ENCODE data around the gene ZNF319. TPM values are rescaled to one million over a fixed set of nuclear protein-coding genes. Genes with fewer than 3 reads are reported as not detected.
"Not testable (repeated sequence)": the region's sequence is repeated elsewhere in the genome, so short reads cannot be mapped to it uniquely, and the experiment has no call there.

ZNF319 gene
- total RNA-seq, 1 donor from 2014 or later = 8.3 TPM

DNA sequence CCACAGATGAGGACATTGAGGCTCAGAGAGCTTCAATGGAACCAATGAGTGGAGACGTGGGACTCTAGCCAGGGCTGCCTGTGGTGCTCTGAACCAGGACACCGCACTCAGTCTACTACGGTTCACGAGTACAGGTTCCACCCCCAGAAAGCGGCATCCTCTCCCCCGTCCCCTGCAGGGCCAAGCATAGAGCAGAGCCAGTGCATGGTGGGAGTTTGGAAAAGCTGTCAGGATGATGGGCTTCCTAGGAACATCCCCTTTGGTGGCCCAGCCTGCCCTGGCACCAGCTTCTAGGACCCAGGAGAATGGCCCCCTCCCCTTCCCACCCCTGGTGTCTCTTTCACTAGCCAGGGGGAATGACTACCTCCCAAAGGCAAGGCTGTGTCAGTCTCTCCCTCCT, 8.4 kb downstream of the ZNF319 start:
- Mint-ChIP-seq H3K4me1 (peaks cover 16% of the 10 kb centered on the region), H3K9me3 (no peaks in the 10 kb centered on the region), H3K36me3 (ENCODE audit: low read depth) (peaks cover 13% of the 10 kb centered on the region), H3K4me3 (no peak overlapping the region), H3K27ac (no peak overlapping the region), H3K27me3 (no peaks in the 10 kb centered on the region)
- no peak for DNase-seq
- intact Hi-C loops (cut with micrococcal nuclease) = no loop called here

DNA sequence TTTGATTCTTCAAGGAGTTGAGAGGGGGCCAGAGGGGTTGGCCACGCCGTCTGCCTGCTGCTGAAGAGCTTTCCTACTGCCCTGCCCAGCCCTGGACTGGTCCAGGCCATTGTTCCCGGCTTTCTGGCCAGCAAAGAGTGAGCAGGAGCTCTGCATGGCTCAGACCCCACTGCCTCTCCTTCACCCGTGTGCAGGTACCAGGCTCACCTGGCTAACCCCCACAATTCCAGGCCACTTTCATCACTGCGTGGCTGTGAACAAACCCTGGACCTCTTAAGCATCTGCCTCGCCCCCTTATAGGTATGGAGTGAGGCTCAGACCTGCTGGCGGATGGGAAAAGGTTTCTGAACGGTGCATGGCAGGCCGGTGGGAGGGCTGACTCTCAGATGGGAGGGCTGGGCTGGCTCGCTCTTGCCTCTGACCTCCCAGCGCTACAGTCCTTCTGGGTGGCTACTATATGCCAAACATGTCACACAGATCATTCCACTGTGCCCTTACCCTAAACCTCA, 8.9 kb downstream of the ZNF319 start:
- H3K4me1 Mint-ChIP-seq = peaks cover 16% of the 10 kb centered on the region
- H3K36me3 Mint-ChIP-seq (ENCODE audit: low read depth) = peaks cover 12% of the 10 kb centered on the region
- H3K4me3 Mint-ChIP-seq = no peak overlapping the region
- no peak for DNase-seq
- no peak overlapping the region for H3K27ac Mint-ChIP-seq
- H3K9me3 Mint-ChIP-seq = no peaks in the 10 kb centered on the region
- intact Hi-C loops (cut with micrococcal nuclease) = no loop called here
- H3K27me3 Mint-ChIP-seq = no peaks in the 10 kb centered on the region

DNA sequence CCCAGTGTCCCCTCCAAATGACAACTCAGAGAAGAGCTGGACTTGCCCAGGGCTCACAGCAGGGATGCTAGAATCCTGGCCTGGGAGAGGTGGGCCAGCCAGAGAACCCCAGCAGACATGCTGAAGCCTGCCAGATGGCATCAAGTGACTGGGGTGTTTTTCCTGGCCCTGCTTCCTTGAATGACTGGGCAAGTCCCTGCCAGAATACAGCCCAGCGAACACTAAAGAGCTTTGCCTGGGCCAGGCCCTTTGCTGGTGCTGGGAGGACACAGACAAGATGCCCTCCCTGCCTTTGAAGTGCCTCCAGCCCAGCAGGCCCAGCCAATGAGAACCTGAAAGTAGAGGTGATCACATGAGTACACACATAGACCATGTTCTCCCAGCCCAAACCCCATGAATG, 11.5 kb downstream of the ZNF319 start:
- Mint-ChIP-seq H3K36me3 (ENCODE audit: low read depth) (no peaks in the 10 kb centered on the region), H3K27ac (no peak overlapping the region), H3K4me1 (peaks cover 8% of the 10 kb centered on the region), H3K9me3 (no peaks in the 10 kb centered on the region), H3K27me3 (peaks cover 13% of the 10 kb centered on the region), H3K4me3 (no peak overlapping the region)
- intact Hi-C loops (cut with micrococcal nuclease) = loop anchor here (5.0 kb wide), 1 partner anchor 447 kb away; the partner anchor contains the start of gene ADGRG5
- DNase-seq = no peak

DNA sequence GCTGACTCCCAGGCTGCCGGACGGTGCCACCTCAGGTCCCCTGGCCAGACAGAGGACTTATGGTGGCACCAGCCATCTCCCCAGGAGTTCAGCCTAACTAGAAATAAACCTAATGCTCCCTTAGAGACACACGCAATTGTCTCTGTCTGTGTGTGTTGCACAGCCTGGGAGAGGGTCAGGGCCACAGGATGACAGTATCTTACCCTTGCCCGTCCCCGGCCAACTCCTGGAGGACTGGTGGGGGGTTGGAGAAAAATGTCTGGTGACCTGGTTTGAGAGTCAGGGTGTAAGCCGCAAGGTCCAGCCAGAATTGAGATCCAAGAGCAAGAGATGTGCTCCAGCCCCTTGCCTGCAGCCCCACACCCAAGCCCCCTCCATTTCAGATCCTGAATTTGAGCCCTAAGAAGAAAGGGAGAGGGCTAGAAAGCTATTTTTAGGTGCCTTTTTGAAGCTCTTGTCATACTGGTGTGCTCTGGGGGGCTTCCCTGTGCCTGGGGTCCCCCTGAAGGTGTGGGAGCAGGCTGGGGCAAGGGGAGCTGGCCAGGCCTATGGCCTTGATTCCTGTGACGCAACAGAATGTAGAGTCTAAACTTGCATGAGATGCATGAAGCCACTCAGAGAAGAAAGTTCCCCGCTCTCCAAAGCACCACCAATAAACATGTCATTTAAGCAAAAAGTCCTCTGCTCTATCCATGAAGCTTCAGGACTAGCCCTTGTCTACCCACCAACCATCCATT, 12.9 kb downstream of the ZNF319 start:
- no peaks in the 10 kb centered on the region for H3K9me3 Mint-ChIP-seq
- intact Hi-C loops (cut with micrococcal nuclease) = loop anchor here (5.0 kb wide), 1 partner anchor 445 kb away; the partner anchor contains the start of gene ADGRG5
- DNase-seq = no peak
- H3K27me3 Mint-ChIP-seq = peaks cover 13% of the 10 kb centered on the region
- peaks cover 8% of the 10 kb centered on the region for H3K4me1 Mint-ChIP-seq
- H3K27ac Mint-ChIP-seq = no peak overlapping the region
- no peak overlapping the region for H3K4me3 Mint-ChIP-seq
- no peaks in the 10 kb centered on the region for H3K36me3 Mint-ChIP-seq (ENCODE audit: low read depth)

DNA sequence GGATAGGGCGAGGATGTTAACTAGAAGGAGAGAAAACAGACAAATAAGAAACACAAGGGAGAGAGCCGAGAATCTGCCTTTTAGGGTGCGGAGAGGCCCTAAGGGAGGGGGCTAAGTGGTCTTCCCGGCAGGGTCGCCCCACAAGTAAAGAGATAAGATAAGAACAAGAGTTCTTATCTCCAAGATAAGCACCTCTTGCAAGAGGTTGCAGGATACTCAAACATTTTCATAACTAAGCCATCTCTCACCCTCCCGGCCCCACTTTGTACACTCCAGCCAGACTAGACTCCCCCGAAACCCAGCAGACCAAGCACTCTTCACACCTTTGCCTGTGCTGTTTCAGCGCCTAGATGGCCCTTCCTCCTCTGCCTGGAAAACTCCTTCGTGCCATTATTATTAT, 14.3 kb downstream of the ZNF319 start:
- H3K27me3 Mint-ChIP-seq = peaks cover 13% of the 10 kb centered on the region
- H3K27ac Mint-ChIP-seq = no peak overlapping the region
- H3K4me3 Mint-ChIP-seq = peak overlapping the region; percentile 24
- DNase-seq = no peak
- no peaks in the 10 kb centered on the region for H3K9me3 Mint-ChIP-seq
- intact Hi-C loops (cut with micrococcal nuclease) = loop anchor here (5.0 kb wide), 1 partner anchor 444 kb away; the partner anchor contains the start of gene ADGRG5
- H3K36me3 Mint-ChIP-seq (ENCODE audit: low read depth) = no peaks in the 10 kb centered on the region
- peaks cover 8% of the 10 kb centered on the region for H3K4me1 Mint-ChIP-seq

DNA sequence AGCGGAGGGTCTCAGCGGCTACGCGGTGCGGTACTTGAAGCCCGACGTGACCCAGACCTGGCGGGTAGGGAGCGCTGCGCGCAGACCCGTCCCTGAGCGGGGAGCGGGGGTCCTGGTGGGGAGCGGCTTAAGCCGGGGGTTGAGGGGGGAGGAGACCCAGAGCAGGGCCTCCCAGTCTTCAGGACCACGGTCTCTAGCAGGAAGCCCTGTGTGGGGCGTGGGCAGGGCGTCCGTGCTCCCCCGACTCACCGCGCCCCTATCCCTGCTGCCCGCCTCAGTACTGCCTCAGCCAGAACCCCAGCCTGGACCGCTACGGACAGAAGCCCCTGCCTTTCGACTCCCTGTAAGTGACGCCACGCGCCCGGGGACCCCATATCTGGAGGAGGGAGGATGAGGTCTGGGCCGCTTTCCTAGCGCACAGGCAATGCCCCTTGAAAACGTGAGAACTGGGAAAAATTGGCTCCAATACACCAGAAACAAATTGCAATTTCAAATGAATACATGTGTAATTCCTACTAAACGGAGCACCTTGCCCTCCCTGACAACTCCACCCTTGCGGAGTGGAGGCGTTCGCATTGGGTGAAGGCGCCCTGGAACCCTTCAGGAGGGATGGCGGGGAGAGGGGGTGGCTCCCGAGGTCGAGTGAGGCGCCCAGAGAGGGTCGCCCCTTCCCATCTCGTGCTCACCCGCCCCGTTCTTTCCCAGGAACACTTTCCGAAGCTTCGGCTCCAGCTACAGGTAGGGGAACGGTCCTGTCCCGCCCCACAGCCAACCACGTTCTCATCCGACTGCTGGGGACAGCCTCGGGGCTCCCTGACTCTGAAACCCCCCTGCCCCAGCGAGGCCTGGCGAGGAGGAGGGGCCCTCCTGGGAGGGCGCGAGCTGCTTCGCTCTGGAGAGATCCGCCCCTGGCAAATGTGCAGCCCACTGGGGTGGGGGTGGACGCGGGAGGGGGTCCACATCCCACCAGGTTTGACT, 15.0 kb downstream of the ZNF319 start:
- intact Hi-C loops (cut with micrococcal nuclease) = loop anchor here (5.0 kb wide), 1 partner anchor 443 kb away; the partner anchor contains the start of gene ADGRG5
- peaks cover 8% of the 10 kb centered on the region for H3K4me1 Mint-ChIP-seq
- H3K36me3 Mint-ChIP-seq (ENCODE audit: low read depth) = no peaks in the 10 kb centered on the region
- no peaks in the 10 kb centered on the region for H3K9me3 Mint-ChIP-seq
- no peak for DNase-seq
- peak overlapping the region; percentile 65 for H3K27ac Mint-ChIP-seq
- H3K27me3 Mint-ChIP-seq = peaks cover 13% of the 10 kb centered on the region
- peak overlapping the region; percentile 91 for H3K4me3 Mint-ChIP-seq

DNA sequence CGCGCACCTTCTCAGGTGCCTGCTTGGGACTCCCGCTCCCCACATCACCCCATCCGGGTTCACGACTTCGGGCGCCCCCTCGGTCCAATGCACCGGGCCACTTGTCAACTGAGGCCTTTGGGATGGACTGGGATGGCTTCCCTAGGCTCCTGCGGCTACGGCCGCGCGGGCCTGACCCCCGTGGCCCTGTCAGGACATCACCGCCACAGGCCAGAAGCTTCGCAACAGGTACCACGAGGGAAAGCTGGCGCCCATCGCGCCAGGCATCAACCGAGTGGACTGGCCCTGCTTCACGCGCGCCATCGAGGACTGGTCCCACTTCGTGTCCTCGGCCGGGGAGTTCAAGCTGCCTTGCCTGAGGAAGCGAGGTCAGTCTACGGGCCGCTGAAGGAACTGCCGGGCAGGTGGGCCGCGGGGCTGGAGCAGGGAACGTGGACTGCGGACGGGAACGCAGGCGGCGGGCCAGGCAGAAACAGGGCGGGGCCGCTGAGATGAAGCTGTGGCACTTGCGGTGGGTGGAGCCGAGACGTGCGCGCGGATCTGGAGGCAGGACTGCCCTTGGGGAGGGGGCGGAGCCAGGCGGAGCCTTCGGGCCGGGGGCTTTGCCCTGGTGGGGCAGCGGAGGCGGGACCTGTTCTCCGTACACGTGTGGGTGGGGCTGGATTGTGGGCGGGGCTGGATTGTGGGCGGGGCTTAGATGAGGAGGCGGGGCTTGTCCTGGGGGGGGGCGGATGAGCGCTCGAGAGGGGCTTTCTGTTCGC, 15.8 kb downstream of the ZNF319 start:
- Mint-ChIP-seq H3K36me3 (ENCODE audit: low read depth) (no peaks in the 10 kb centered on the region), H3K4me1 (peaks cover 8% of the 10 kb centered on the region), H3K9me3 (no peaks in the 10 kb centered on the region), H3K27me3 (peaks cover 13% of the 10 kb centered on the region), H3K4me3 (peak overlapping the region; percentile 91), H3K27ac (peak overlapping the region; percentile 65)
- DNase-seq = peak; percentile 97
- intact Hi-C loops (cut with micrococcal nuclease) = loop anchor here (1.0 to 5.0 kb wide), 2 partner anchors 17 to 442 kb away; partner anchors contain the start of genes ADGRG5 and USB1

DNA sequence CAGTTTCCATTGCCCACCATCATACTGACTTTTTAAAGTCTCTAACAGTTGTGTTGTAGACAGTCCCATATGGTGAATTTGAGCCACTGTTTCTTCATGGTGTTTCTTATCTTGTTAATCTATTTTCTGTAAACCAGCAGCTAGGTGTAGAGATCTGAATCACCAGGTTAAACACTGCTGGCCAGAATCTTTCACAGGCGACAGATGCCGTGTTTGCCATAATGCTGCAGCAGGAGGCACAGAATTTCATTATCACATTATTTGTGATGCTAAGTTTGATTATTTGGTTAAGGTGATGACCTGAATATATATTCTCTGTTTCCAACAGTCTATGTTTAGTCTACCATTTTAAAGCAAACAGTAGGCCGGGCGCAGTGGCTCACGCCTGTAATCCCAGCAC, 18.1 kb downstream of the ZNF319 start:
- peaks cover 13% of the 10 kb centered on the region for H3K27me3 Mint-ChIP-seq
- intact Hi-C loops (cut with micrococcal nuclease) = no loop called here
- H3K27ac Mint-ChIP-seq = no peak overlapping the region
- H3K36me3 Mint-ChIP-seq (ENCODE audit: low read depth) = no peaks in the 10 kb centered on the region
- H3K4me3 Mint-ChIP-seq = no peak overlapping the region
- DNase-seq = no peak
- H3K4me1 Mint-ChIP-seq = peaks cover 8% of the 10 kb centered on the region
- H3K9me3 Mint-ChIP-seq = no peaks in the 10 kb centered on the region

DNA sequence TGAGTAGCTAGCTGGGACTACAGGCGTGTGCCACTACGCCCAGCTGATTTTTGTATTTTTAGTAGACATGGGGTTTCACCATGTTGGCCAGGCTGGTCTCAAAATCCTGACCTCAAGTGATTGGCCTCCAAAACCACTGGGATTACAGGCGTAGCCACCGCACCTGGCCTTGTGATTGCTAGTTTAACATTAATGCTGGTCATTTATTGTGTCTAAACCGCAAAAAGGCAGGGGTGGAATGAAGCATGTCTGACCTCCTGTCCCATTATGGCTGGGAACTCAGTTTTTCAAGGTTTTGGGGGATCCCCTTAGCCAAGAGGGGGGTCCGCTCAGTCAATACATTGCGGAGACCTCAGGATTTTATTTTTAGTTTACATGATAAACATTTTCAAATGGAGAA, 18.8 kb downstream of the ZNF319 start:
- intact Hi-C loops (cut with micrococcal nuclease) = no loop called here
- peaks cover 8% of the 10 kb centered on the region for H3K4me1 Mint-ChIP-seq
- H3K27ac Mint-ChIP-seq = no peak overlapping the region
- H3K9me3 Mint-ChIP-seq = no peaks in the 10 kb centered on the region
- H3K4me3 Mint-ChIP-seq = no peak overlapping the region
- peaks cover 15% of the 10 kb centered on the region for H3K27me3 Mint-ChIP-seq
- DNase-seq = no peak
- no peaks in the 10 kb centered on the region for H3K36me3 Mint-ChIP-seq (ENCODE audit: low read depth)

DNA sequence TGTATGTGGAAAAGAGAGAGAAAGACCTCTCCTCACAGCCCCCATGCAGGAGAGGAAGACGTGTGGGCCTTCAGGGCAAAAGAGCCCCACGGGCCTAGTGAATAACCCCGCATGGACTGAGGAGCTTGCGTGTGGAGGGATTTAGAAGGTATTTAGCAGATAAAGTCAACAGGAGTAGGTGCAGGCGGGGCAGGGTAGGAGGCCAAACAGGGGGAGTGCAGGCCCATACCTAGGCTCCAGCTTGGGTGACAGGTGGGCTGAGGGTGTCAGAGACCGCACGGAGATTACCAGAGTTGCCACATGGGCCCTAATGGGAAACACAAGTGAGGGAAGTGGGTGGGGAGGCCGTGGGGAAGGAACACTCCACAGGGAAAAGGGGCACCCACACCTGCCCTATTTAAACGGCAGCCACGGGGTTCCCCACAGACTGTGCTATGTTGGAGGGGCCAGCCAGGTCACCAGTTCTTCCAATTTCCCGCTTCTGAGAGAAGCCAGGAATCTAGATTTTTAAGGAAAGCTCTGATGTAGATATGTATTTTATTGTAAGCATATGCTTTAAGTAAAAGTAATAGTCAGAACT, 21.4 kb downstream of the ZNF319 start:
- H3K27me3 Mint-ChIP-seq = peaks cover 4% of the 10 kb centered on the region

DNA sequence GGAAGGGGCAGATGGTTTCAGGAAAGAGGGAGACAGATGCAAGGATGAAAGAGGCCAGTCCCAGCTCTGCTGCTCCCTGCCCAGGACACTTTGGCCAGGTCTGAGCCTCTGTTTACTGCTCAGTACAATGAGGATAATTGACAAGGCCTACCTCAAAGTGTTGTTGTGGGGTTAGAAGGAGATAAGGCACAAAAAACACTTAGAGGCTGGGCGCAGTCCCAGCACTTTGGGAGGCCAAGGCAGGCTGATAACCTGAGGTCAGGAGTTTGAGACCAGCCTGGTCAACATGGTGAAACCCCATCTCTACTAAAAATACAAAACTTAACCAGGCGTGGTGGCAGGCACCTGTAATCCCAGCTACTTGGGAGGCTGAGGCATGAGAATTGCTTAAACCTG, 22.4 kb downstream of the ZNF319 start:
- H3K36me3 Mint-ChIP-seq (ENCODE audit: low read depth); H3K27ac Mint-ChIP-seq; H3K4me1 Mint-ChIP-seq; H3K9me3 Mint-ChIP-seq; DNase-seq; H3K27me3 Mint-ChIP-seq; H3K4me3 Mint-ChIP-seq; intact Hi-C loops (cut with micrococcal nuclease): not testable (repeated sequence)

More for the DNA sequence above, 21.4 kb downstream of the ZNF319 start:
- intact Hi-C loops (cut with micrococcal nuclease) = no loop called here
- no peak overlapping the region for H3K27ac Mint-ChIP-seq
- no peak for DNase-seq
- no peak overlapping the region for H3K4me3 Mint-ChIP-seq
- no peaks in the 10 kb centered on the region for H3K9me3 Mint-ChIP-seq
- peaks cover under 1% of the 10 kb centered on the region for H3K4me1 Mint-ChIP-seq
- H3K36me3 Mint-ChIP-seq (ENCODE audit: low read depth) = no peaks in the 10 kb centered on the region

DNA sequence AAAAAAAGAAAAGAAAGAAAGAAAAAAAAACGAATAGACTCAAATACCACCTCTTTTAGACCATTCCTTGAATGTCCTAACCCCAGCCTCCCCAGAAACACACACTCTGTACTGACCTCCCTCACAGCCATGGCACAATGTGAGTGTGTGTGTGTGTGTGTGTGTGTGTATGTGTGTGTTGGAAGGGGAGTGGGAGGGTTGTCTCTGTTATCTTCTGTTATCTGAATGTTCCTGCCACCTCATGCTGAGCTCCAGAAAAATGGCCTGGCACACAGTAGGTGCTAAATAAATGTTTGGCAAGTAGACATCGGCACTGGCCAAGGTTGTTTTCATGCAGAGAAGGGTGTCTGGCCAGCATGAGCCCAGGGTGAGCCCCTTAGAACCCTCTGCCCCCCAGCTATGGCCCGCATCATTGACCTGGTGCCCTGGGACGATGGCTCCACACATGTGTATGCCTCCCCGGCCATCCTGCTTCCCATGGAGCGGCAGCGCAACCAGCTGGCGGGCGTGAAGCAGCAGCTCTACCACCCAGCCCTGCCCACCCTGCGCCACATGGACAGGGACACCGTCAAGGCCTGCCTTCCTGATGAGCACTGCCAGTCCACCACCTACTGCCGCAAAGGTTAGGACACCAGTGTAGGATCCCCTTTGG, 22.9 kb downstream of the ZNF319 start:
- Mint-ChIP-seq H3K36me3 (ENCODE audit: low read depth) (no peaks in the 10 kb centered on the region), H3K9me3 (no peaks in the 10 kb centered on the region), H3K27me3 (peaks cover 2% of the 10 kb centered on the region), H3K4me3 (no peak overlapping the region), H3K4me1 (no peaks in the 10 kb centered on the region), H3K27ac (no peak overlapping the region)
- no peak for DNase-seq
- intact Hi-C loops (cut with micrococcal nuclease) = no loop called here

All from activated CD4-positive, alpha-beta T cell treated with anti-CD3 and anti-CD28 coated beads, Interleukin-2, amount 10 ng/mL, durations not matched to agents 24 days and 14 days (primary cell).